ENCODE results near the gene RRP8.

The RRP8 gene

DNA sequence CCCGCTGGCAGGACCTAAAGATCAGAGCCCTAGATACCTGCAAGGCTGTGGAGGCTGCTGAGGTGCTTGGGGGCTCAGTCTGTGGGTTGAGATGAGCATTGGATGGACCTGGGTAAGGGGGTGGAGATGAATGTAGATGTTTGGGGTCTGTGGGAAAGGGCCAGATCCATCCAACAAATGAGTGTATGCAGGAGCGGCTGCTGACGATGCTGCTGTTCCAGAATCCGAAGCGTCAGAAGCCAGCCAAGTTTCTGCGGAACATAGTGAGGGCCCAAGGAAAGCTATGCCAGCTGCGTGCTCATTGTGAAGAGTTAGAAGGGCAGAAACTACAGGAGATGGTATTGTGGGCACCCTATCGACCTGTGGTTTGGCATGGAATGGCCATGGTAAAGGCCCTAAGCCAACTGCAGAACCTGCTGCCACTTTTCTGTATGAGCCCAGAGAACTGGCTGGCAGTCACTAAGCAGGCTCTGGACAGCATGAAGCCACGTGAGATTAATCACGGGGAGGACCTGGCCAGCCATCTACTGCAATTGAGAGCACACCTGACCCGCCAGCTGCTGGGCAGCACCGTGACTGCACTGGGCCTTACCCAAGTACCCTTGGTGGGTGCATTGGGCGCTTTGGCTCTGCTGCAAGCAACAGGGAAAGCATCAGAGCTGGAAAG is 36.6 kb downstream of the RRP8 start:
- DNase-seq = no peak

DNA sequence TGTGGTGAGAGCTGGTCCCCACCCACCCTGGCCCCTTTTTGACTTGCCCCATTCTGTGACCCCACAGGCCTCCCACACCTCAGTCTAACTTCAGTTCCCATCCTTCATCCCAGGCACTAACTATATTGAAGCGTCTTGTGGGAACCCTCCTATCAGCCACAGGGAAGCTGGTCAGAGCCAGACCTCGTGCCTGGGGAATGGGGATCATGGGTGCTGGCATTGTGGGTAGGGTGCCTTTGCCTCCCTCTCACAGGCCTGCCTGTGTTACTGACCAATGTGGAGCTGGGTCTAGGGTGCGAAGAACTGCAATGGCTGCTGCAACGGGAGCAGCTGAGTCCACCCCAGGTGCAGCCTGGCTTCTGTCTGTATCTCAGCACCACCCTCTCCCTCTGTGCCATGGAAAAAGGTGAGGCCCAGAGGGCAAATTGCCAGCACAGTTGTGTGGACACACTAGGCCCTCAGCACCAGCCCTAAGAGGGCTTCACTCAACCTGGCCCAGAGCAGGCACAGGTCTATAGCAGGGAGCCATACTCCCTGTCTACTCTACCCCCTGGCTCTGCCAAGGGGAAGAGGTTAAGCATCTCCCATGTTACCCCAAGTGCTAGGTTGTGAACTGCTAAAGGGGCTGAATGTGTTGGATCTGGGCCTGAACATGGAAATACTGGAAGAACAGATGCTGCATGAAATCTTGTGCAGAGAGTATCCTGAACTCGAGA is 37.3 kb downstream of the RRP8 start:
- DNase-seq = no peak

DNA sequence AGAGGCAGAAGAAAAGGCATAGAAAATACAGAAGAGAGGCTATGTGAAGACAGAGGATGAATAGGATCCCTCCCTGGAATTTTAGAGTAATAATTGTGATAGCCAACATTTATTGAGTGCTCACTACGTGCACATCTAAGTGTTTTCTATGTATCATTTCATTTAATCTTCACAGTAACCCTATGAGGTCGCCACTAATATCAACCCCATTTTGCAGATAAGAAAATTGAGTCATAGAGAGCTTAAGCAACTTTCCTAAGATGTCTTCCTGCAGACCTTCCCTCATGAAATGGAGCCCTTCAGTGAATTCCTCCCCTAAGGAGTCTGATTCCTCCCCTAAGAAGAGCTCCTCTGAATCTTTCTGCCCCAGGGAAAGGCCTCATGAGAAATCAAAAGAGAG is 38.1 kb downstream of the RRP8 start:
- no peak for DNase-seq

DNA sequence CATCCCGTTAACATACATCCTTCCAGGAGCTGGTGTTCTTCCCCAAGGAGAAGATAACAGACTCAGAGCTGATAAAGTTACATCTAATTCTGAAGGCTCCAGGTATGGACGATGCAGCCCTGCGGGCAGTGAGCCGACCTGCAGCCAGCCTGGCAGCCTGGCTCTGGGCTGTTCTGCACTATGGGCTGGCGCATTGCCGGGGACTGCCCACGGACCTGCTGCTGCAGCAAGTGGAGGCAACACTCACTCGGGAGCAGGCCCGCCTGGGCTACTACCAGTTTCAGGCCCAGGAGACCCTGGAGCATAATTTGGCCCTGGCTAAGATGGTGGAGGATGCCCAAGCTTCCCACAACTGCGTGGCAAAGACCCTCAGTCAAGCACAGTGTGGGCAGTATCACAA is 39.7 kb downstream of the RRP8 start:
- DNase-seq = no peak

DNA sequence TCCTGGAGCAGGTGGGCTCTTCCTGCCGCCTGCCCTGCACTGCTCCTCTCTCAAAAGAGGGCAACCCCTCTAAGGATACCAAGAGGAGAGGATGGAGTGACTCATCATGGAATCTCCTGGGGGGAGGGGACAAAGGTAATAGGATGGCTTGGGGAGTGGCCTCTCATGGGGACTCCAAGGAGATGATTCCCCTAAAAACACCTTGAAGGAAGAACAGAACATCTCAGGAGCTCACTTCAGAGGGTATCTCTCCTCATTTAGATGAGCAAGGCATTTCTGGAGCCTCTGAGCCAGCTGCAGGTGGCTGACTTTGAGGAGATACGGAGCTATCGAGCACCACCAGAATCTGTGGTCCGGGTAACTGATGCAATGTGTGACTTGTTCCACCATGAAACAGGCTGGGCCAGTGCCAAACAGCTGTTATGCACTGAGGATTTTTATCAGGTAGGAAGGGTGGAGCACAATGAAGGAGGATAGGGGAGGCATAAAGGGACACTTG is 40.2 kb downstream of the RRP8 start:
- no peak for DNase-seq

DNA sequence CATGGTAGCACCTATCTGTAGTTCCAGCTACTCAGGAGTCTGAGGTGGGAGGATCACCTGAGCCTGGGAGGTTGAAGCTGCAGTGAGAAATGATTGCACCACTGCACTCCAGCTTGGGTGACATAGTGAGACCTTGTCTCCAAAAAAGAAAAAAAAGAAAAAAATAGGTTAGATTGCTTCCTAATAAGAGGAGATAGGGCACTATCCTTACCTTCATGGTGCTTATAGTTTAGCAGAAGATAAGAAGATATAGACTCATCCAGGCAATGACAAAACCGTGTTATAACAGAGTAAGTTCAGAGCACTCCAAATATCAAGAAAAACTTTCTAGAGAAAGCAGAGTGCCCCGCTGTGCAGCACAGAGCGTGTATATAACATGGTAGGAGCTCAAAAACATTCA is 42.1 kb downstream of the RRP8 start:
- no peak for DNase-seq

DNA sequence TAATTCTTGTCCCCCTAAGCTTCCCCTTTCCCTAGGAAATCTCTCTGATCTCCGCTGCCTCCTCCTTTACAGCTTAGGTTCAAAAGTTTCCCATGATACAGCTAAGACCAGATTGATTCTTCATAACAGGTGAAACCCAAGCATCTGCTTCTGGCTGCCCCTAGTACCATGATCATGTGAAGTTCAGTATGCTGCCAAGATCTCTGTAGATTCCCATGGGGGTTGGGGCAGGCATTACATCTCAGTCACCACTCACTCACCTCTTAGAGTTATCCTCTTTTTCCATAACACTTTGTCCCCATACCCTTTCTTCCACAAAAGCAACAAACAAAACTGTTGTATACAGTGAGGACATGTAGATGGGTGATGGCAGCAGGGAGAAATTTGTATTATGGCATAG is 44.0 kb downstream of the RRP8 start:
- no peak for DNase-seq

DNA sequence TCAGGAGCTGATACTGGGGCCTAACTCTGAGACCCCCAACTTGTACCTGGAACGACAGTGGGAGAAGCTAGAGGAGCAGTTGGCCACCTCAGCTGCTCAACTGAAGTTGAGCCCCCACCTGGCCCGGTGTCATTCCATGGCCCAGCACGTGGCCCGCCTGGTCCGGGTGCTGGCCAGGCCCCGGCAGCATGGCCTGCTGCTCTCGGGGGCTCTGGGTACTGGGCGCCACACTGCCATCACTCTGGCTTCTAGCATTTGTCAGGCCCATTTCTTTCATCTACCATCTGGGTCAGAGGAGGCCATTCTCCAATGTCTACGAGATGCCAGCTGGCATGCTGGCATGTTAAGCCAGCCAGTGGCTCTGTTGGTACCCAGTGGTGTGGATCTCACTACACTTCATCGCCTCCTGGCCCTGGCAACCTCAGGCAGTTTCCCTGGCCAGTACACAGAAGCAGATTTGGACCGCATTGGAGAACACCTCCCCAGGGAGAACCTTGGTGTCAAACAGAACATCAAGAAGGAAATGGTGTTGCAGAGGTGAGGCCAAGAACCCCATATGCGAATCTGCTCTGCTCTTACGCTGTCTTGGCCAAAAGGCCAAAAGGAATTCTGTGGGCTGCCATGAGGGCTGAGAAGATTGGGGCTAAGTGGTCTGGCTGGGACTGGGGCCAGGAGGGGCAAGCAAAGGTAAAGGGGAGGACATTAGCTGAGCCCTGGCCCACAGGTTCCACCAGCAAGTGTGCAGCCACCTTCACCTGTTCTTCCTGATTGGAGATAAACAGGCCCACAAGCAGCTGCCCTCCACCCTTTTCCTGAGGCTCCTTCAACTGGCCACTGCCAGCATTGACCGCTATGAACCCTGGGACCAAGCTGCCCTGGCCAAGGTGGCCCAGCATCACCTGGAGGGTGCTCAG is 45.4 kb downstream of the RRP8 start:
- no peak for DNase-seq

DNA sequence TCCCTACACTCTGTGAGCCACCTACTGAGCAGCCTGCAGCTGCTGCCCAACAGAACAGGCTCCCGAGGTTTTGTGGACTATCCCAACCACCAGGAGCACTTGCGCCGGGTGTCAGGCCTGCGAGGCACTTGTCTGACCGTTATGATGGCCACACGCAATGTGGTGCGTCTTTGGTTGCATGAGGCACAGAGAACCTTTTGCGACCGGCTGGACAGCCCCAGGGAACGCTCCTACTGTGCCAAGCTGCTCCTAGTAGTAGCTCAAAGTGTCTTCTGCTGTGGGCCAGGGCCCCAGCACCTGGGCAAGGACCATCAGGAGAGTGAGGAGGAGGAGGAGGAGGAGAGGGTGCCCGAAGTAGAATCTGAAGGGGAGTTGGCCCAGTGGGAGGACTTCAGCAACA is 46.4 kb downstream of the RRP8 start:
- no peak for DNase-seq

DNA sequence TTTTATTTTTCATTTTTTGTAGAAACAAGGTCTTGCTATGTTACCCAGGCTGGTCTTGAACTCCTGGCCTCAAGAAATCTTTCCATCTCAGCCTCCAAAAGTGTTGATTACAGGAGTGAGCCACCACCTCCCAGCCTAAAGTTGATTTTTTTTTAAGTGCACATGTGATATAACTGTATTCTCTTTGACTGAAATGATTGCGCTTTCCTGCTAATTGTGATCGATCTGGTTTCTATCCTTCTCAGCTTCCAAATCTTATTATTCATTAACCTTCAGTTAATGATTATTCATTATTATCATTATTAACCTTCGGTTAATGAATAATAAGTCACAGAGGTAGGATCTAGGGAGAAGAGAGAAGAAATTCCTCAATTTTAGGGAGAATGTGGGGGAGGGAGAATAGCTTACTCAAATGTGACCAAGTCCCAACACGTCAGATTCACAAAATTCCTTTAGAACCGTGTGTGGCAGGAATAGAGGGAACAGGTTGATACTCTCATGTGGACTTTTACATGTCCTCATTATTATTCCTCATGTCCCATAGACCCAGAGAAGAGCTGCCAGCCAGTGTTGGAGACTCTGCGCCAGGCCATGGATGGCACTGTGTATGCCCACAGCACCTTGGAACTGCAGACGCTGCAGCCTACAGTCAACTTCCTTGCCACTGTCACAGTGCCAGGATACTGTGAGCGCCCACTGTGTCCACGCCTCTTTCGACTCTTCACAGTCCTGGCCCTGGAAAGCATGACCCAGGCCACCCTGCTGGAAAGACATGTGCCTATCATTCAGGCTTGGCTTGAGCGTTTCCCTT is 47.1 kb downstream of the RRP8 start:
- no peak for DNase-seq

DNA sequence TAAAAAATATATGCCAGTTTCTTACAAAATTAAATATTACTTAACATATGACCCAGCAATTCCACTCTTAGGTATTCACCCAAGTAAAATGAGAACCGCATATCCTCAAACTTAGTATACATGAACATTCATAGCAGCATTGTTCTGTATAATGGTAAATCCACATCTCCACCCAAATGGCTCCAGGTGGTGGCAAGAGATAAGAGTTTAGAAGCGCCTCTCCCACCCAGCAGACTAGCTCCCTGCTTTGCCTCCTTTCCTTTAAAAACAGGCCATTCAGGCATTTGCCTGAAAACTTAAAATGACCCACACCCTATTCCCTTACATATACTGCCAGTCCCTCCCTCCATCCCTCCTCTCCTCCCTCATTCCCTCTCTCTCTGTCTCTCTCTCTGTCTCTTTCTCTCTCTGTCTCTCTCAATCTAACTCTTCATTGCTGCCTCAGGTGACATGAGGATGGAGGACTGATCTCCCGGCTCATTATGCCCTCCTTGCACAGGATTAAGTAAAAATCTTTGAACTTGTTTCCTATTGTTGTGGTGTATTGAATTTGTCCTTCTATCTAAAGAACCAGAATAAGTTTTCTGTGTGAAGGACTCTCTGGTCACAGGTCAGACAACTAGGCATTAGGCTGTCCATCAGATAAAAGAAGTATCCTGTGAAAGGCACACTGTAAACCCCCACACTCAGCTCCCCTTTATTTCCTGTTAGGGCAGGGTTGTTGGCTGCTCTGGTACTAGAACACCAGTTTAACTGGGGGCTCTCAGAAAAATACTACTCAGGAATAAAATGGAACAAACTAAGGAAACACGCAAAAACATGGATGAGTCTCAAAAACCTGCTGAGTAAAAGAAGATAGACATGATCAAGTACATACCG is 48.3 kb downstream of the RRP8 start:
- DNase-seq = no peak

DNA sequence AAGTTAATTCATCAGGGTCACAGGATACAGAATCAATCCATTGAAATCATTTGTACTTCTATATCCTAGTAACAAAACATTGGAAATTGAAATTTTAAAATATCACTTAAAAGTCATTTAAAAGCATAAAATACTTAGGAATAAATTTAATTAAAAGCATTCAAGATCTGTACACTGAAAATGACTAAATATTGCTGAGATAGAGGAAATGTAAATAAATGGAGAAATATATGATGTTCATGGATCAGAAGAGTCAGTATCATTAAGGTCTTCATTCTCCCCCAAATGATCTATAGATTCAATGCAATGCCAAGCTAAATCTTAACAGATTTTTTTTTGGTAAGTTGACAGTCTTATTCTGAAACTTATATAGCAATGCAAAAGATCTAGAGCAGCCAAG is 49.8 kb downstream of the RRP8 start:
- DNase-seq = no peak

DNA sequence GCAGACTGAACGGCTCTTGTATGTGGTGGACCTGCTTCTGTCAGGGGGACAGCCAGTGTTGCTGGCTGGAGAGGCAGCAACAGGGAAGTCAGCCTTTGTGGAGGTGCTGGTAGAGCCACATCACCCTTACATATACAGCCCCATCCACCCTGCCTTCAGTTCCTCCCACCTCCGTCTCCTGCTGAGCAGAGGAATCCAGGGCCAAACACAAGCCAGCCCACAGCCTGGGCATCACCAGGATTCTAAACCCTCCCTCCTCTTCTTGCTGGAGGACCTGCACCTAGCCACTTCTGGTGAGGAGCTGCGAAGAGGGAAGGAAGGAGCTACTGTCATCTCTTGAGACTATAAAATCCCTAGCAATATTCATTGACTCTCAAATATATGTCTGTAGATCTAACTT is 54.8 kb downstream of the RRP8 start:
- no peak for DNase-seq

DNA sequence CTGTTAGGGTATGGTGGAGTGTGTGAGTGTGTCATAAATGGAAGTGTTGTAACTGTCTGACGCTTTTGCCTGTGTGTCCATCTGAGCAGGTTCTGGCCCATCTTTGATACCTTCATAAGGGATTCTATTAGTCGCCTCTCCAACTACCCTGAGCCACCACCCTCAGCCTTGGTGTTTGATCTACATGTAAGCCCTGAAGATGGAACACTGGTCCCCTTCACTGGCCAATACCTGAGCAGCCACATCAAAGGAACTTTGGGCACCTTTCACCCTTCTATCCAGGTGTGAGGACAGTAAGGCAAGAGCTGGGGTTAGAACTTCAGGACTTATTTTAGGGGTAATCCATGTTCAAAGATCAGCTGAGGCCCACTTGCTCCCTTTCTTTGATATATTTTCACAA is 55.3 kb downstream of the RRP8 start:
- DNase-seq = no peak

DNA sequence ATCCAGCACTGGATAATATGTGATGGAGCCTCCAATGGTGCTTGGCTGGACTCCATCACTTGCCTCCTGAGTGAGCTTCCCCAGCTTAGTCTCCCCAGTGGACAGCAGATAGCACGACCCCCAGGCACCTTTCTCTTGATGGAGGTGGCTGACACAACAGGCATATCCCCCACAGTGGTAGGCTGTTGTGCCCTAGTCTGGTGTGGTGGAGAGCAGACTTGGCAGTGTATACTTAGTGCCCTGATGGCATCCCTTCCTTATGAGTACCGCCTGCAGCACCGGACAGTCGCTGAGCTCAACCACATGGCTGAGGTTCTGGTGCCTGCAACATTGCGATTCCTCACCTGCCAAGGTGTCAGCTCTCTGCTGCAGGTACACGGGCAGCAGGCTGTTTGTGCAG is 56.2 kb downstream of the RRP8 start:
- DNase-seq = no peak

DNA sequence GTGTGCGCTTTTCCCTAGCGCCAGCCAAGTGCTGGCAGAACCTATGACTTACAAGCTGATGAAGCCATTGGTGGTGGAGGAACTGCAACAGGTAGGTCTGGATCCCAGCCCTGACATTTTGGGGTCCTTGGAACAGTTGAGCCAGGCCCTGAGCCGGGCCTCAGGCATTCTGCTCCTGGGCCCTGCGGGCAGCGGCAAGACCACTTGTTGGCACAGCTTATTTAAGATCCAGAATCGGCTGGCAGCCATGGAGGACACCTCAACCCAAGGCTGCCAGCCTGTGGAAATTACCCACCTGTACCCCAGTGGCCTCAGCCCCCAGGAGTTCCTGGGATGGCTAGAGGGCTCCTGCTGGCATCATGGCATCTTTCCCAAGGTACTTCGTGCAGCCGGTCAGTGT is 56.7 kb downstream of the RRP8 start:
- no peak for DNase-seq

DNA sequence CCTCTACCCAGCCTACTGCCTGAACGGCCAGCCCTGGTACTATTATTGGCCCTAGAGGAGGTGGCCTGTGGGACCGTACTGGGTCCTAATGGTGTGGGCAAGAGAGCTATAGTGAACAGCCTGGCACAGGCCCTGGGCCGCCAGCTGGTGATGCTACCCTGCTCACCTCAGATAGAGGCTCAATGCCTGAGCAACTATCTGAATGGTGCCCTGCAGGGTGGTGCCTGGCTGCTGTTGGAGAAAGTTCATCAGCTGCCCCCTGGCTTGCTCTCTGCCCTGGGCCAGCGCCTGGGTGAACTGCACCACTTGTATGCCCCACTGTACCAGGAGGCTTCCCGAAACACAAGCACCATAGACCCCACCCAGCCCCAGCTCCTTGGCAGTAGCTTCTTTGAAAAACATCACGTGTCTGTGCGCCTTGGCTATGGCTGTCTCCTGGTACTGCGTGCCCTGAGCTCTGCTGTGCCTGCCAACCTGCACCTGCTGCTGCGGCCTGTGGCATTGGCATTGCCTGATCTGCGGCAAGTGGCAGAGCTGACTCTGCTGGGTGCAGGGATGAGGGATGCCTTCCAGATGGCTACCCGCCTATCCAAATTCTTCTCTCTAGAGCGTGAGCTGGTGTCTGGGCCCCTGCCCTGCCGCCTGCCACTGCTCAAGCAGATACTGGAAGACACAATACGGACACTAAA is 57.4 kb downstream of the RRP8 start:
- no peak for DNase-seq

Data from midbrain (tissue), 1 donor.